Esophagus (tissue), 2 donors: ENCODE measurements around the gene YOD1. TPM values are rescaled to one million over a fixed set of nuclear protein-coding genes. Genes with fewer than 3 reads are reported as not detected.

Experiments used
- H3K27ac ChIP-seq, 2 donors: one replicate each; pipeline ENCODE4 v1.5.1; 2013; ENCODE audit warnings: low read depth in 2 of 2, mild to moderate bottlenecking in 2 of 2, inconsistent platforms in 1 of 2, low read length in 1 of 2, moderate library complexity in 1 of 2
- H3K27me3 ChIP-seq, 2 donors: one replicate each; pipeline ENCODE4 v1.6.1; 2013; ENCODE audit warnings: low read length in 2 of 2, control low read depth in 1 of 2, mild to moderate bottlenecking in 1 of 2; ENCODE audit not compliant: insufficient read depth in 2 of 2, control insufficient read depth in 1 of 2
- H3K36me3 ChIP-seq, 2 donors: one replicate each; pipeline ENCODE4 v1.6.1; 2013; ENCODE audit warnings: low read length in 1 of 2; ENCODE audit not compliant: control insufficient read depth in 2 of 2, insufficient read depth in 2 of 2
- H3K4me1 ChIP-seq, 2 donors: one replicate each; pipeline ENCODE4 v1.6.1; 2013; ENCODE audit warnings: low read length in 1 of 2; ENCODE audit not compliant: control insufficient read depth in 2 of 2, insufficient read depth in 2 of 2
- H3K4me3 ChIP-seq, 2 donors: one replicate each; pipeline ENCODE4 v1.5.1; 2013; ENCODE audit warnings: low read length in 2 of 2, mild to moderate bottlenecking in 2 of 2, low read depth in 1 of 2, moderate library complexity in 1 of 2
- H3K9me3 ChIP-seq, 2 donors: one replicate each; pipeline ENCODE4 v1.6.1; 2013; ENCODE audit warnings: mild to moderate bottlenecking in 2 of 2, low read depth in 1 of 2, low read length in 1 of 2, moderate library complexity in 1 of 2; ENCODE audit not compliant: control insufficient read depth in 2 of 2, insufficient read depth in 1 of 2
- WGBS, 2 donors: extraction: QIAGEN DNeasy Blood & Tissue Kit; methylation state at CpG; one replicate each; pipeline ENCODE4 v1.1.7; 2013; 5-methylcytosine and 5-hydroxymethylcytosine counted together
- polyA plus RNA-seq, 2 donors: library from polyadenylated mRNA; stranded (reverse); fragments of 200-250 nt; gene quantifications; one replicate each; pipeline ENCODE4 v1.2.3, GENCODE V29; 2013
- donor health status: healthy with polysubstance abuse.
- donor health status: Bipolar disorder and iron deficiency.

YOD1 gene
- polyA plus RNA-seq, 2 donors, result 13.9 to 39.4 TPM

DNA sequence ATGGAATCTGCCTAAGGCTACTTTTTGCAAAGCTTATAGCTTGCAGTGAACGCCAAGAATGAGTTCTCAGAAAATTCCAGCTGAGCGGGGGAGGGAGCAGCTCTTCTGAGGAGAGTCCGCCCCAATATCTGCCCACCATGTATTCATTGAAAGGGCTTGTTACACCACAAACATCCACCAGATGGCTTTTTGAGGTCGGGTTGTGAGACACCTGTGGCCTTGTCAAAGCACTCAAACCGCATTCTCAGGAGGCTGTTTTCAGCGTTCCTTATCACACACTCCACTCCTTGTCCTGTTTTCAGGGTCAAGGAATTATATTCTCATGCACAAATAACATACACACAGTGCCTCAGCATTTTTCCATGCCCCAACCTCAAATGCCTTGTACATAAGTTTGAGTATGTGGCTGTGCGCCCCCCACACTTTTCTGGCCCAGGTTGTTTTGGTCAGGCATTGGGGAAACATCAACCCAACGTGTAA is 33.7 kb upstream of the YOD1 start:
- Histone ChIP-seq H3K9me3 (no peaks in the 10 kb centered on the region), H3K4me3 (no peak overlapping the region), H3K27me3 (no peaks in the 10 kb centered on the region), H3K27ac (no peak overlapping the region), H3K4me1 (no peaks in the 10 kb centered on the region), H3K36me3 (no peaks in the 10 kb centered on the region)
- WGBS, 2 donors, result 22 to 25% methylated on average over 8 of the region's 8 CpGs

- no peaks in the 10 kb centered on the region for H3K9me3 ChIP-seq
- H3K27ac ChIP-seq, result no peak overlapping the region
- H3K27me3 ChIP-seq, result peaks cover 0 to under 1% of the 10 kb centered on the region in 2 donors
- H3K36me3 ChIP-seq, result no peaks in the 10 kb centered on the region
- 62 to 63% methylated on average over 2 of the region's 2 CpGs for WGBS, 2 donors
- no peak overlapping the region for H3K4me3 ChIP-seq
- no peaks in the 10 kb centered on the region for H3K4me1 ChIP-seq
These were observed 33.2 kb upstream of the YOD1 start for GRCh38 chr1:207084232-207084631.

- H3K36me3 ChIP-seq, result no peaks in the 10 kb centered on the region
- 80 to 81% methylated on average over 2 of the region's 2 CpGs for WGBS, 2 donors
- H3K4me1 ChIP-seq, result no peaks in the 10 kb centered on the region
- H3K27me3 ChIP-seq, result peaks cover 0 to 2% of the 10 kb centered on the region in 2 donors
- no peaks in the 10 kb centered on the region for H3K9me3 ChIP-seq
- H3K27ac ChIP-seq, result no peak overlapping the region
- H3K4me3 ChIP-seq, result no peak overlapping the region
These were observed 30.8 kb upstream of the YOD1 start for GRCh38 chr1:207081806-207082205.

GRCh38 chr1:207081088-207081487 is 30.1 kb upstream of the YOD1 start:
- H3K27me3 ChIP-seq, result peaks cover 0 to 2% of the 10 kb centered on the region in 2 donors
- 47 to 59% methylated on average over 2 of the region's 2 CpGs for WGBS, 2 donors
- no peak overlapping the region for H3K4me3 ChIP-seq
- no peak overlapping the region for H3K27ac ChIP-seq
- no peaks in the 10 kb centered on the region for H3K4me1 ChIP-seq
- H3K9me3 ChIP-seq, result no peaks in the 10 kb centered on the region
- no peaks in the 10 kb centered on the region for H3K36me3 ChIP-seq

DNA sequence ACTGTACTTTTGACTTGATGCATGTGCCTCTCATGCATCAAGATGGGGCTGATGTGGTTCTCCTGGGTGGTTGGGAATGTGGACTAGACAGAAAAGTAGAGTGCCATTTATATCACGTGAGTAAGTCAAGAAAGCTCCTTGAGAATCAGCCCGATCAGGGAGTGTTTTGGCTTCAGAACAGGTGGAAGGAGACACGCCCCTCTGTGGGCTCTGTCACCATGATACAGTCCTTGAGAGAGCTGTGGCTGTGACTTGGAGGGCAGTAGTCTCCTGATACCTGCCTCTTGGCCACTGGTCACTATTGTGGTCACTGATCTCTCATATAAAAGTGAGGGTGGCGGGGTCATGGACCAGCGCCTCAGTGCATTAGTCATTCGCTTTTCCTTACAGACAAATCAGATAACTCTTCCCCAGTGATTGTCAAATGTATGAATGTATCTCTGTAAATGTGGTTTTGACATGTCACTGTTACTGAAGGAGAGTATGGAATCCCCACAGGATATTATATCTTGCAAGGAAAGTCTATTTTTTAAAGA is 28.8 kb upstream of the YOD1 start:
- peaks cover 0 to 2% of the 10 kb centered on the region in 2 donors for H3K27me3 ChIP-seq
- no peaks in the 10 kb centered on the region for H3K36me3 ChIP-seq
- H3K27ac ChIP-seq, result no peak overlapping the region
- H3K4me1 ChIP-seq, result no peaks in the 10 kb centered on the region
- WGBS, 2 donors, result 73 to 80% methylated on average over 6 of the region's 6 CpGs
- no peak overlapping the region for H3K4me3 ChIP-seq
- no peaks in the 10 kb centered on the region for H3K9me3 ChIP-seq

DNA sequence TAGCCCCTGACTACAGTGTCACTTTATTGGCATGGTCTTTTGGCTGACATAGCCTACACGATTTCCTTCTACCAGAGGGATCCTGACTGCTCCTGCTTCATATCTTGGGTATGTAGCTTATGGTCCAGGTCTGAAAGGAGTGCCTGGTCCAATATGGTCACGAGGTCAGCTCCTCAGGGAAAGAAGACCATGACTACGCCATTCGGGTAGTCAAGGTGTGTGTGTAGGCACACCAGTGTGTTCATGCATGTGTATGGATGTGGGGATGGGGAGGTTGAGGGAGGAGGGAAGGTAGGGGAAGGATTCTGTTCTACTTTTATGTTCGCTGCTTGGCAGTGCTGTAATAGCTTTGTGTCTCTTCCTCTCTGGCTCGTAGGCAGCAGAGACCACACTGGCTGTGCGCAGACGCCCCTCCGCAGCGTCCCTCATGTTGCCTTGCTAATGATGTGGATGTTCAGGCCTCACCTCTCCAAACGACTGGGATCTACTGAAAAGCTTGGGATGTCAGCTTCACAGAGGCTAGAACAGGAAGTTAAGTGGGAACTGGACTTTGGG is 27.6 kb upstream of the YOD1 start:
- Histone ChIP-seq H3K4me1 (no peaks in the 10 kb centered on the region), H3K9me3 (no peaks in the 10 kb centered on the region), H3K27ac (no peak overlapping the region), H3K36me3 (no peaks in the 10 kb centered on the region), H3K4me3 (no peak overlapping the region), H3K27me3 (peaks cover 0 to 2% of the 10 kb centered on the region in 2 donors)
- WGBS, 2 donors, result 77 to 87% methylated on average over 10 to 11 of the region's 11 CpGs

GRCh38 chr1:207077470-207078377 is 26.7 kb upstream of the YOD1 start:
- no peaks in the 10 kb centered on the region for H3K4me1 ChIP-seq
- H3K27me3 ChIP-seq, result peaks cover 0 to 2% of the 10 kb centered on the region in 2 donors
- no peaks in the 10 kb centered on the region for H3K9me3 ChIP-seq
- WGBS, 2 donors, result 44 to 48% methylated on average over 6 of the region's 6 CpGs
- H3K27ac ChIP-seq, result no peak overlapping the region
- no peak overlapping the region for H3K4me3 ChIP-seq
- no peaks in the 10 kb centered on the region for H3K36me3 ChIP-seq

DNA sequence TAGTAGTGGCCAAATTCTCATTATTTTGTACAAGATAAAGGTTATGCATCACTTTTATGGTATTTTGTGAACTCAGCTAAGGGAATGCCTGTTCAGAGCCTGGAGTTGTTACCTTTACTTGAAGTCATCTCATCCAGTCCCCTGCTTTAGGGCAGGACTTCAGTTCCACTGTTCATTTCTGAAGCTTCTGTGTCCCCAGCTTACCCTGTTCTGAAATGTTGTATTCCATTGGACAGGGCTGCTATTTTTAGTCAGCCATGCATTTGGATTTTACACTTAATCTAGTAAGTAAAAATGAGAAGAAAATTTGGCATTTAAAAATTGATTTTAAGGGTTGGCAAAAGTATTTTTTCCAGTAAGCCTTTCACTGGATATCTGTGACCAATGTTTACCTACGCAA is 26.0 kb upstream of the YOD1 start:
- WGBS, 2 donors, result 95 to 100% methylated on average over 1 of the region's 1 CpG

GRCh38 chr1:207076181-207076955 is 25.4 kb upstream of the YOD1 start:
- no peaks in the 10 kb centered on the region for H3K4me1 ChIP-seq
- H3K27me3 ChIP-seq, result peaks cover 0 to 2% of the 10 kb centered on the region in 2 donors
- H3K9me3 ChIP-seq, result no peaks in the 10 kb centered on the region
- 56 to 59% methylated on average over 5 of the region's 5 CpGs for WGBS, 2 donors
- H3K36me3 ChIP-seq, result peaks cover 0 to 3% of the 10 kb centered on the region in 2 donors
- no peak overlapping the region for H3K4me3 ChIP-seq
- no peak overlapping the region for H3K27ac ChIP-seq

More for the DNA sequence above, 26.0 kb upstream of the YOD1 start:
- H3K27me3 ChIP-seq, result peaks cover 0 to 2% of the 10 kb centered on the region in 2 donors
- H3K36me3 ChIP-seq, result peaks cover 0 to 3% of the 10 kb centered on the region in 2 donors
- no peaks in the 10 kb centered on the region for H3K9me3 ChIP-seq
- H3K4me3 ChIP-seq, result no peak overlapping the region
- no peaks in the 10 kb centered on the region for H3K4me1 ChIP-seq
- no peak overlapping the region for H3K27ac ChIP-seq
